GM12891 (cell line): ENCODE data around the gene SORBS1.

ENCODE experiments used
- DNase-seq: peaks from one replicate; pipeline ENCODE4 v3.0.0; 2011; ENCODE audit warnings: low spot score; ENCODE audit not compliant: insufficient read length
- FAIRE-seq: peaks from 2 replicates; lab custom pipeline; 2011; peaks lifted over from hg19 to GRCh38; lab: Jason Lieb, UNC
- PAX5 ChIP-seq: IDR thresholded peaks from 2 replicates; pipeline ENCODE4 v1.6.1; 2011; ENCODE audit warnings: low read length, moderate library complexity, mild to moderate bottlenecking; ENCODE audit not compliant: insufficient read depth, severe bottlenecking
- POLR2A ChIP-seq: IDR thresholded peaks from 2 replicates; pipeline ENCODE4 v1.6.1; 2011; ENCODE audit warnings: low read depth, low read length, control low read depth
- POLR2AphosphoS5 ChIP-seq: IDR thresholded peaks from 2 replicates; pipeline ENCODE4 v1.6.1; 2011; ENCODE audit warnings: low read depth, low read length, control low read depth
- POU2F2 ChIP-seq: IDR thresholded peaks from 2 replicates; pipeline ENCODE4 v1.6.1; 2011; ENCODE audit warnings: low read depth, mild to moderate bottlenecking, control low read depth, low read length, moderate library complexity
- SPI1 ChIP-seq: IDR thresholded peaks from 2 replicates; pipeline ENCODE4 v1.6.1; 2011; ENCODE audit warnings: low read depth, low read length, control low read depth
- TAF1 ChIP-seq: IDR thresholded peaks from 2 replicates; pipeline ENCODE4 v1.6.1; 2011; ENCODE audit warnings: low read depth, low read length, control low read depth

SORBS1 gene

DNA sequence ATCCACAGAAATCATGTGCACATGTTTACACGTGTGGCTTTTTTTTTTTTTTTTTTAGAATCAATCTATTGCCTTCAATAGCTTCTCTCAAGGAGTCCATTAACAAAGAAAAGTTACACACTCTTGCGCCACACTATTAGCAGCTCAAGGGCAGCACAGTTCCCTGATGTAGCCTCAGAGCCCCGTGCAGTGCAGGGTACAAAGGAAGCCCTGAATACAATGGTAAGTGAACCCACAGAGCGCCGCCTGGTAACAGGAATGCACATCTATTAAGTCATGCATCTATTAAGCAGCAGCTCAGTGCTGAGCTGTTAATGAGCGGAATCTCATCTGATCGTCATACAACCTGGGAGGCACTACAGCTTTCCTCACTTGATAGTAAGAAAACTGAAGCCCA, 156.7 kb downstream of the SORBS1 start:
- DNase-seq (no peak), FAIRE-seq (no peak)
- TF ChIP-seq PAX5 (no peak), TAF1 (no peak), POU2F2 (no peak), POLR2A (no peak), SPI1 (no peak), POLR2AphosphoS5 (no peak)

DNA sequence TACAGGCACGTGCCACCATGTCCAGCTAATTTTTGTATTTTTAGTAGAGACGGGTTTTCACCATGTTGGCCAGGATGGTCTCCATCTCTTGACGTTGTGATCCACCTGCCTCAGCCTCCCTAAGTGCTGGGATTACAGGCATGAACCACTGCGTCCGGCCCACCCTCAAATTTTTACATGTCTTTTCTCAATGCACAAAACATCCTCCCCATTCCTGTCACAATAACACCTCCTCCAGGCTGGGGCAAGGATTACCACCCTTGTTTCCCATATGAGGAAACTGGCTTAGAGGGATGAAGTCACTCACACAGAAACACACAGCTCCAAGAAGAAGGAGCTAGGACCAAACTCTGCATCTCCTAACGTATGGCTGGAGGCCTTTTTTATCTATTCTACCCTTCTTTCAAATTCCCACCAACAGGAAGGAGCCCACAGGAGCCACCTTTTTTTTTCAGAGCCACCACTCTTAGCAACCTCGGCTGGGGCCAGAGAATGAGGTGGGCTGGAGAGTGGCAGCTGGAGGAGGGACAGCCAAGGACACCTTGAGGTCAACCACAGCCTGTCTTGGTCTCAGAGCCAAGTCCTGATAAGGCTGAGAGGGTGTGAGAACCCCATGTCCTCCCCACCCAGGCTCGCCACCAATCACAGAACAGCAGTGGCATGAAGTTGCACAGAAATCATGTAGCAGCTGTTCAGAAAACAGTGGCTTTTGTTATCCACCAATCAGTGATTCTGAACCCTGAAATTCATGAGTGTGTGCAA, 157.3 kb downstream of the SORBS1 start:
- DNase-seq = no peak
- no peak for TF ChIP-seq POLR2AphosphoS5
- TF ChIP-seq SPI1 = no peak
- TF ChIP-seq PAX5 = no peak
- TF ChIP-seq POLR2A = no peak
- FAIRE-seq = no peak

DNA sequence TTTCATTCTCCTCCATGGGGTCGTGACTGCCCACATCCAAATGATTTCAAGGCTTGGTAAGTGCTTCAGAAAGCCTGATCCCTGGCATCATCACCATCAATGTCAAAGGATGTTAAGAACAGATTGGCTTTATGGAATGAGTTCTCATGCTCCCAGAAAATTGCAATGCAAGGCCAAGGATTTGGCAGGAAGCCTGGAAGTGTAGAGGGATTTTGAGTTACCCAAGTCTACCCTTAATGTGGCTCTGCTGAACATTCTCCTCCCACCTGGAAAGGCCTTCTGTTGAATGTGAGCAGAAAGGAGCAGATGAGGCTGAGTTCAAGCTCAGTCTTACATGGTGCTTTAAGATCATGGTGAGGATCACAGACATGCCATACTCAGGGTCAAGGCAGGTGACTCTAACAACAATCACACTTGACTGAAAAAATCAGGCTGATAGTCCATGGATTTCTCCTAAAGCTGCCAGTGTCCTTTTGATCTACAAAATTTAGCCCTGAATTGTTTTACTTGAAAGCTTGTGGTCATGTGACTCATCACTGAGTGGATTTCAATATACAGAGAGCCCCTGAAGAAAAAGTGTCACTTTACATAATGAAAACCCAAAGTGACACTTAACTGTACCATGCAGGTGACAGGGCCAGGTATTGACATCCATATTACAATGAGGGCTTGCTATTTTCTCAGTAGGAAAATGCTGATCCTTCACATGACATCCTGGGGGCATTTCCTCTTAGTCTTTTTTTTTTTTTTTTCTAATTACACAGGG, 159.3 kb downstream of the SORBS1 start:
- TF ChIP-seq PAX5 (no peak), POLR2A (no peak), POU2F2 (no peak), SPI1 (no peak), POLR2AphosphoS5 (no peak), TAF1 (no peak)
- no peak for DNase-seq
- no peak for FAIRE-seq

DNA sequence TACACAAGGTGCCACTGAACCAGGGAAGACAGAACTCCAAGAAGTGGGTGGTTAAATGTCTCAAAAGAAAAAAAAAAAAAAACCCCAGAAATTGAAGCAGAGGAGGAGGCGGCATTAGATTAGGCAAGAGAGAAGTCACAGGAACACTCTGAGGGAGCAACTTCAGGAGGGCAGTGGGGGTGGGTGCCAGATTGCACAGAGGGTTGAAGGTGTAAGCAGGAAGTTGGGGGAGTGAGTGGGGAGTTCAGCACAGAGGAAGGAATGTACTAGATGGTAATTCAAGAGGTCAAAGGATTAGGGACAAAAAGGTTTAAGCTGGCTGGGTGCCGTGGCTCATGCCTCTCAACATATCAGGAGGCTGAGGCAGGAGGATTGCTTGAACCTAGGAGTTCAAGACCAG, 160.4 kb downstream of the SORBS1 start:
- no peak for FAIRE-seq
- DNase-seq = no peak
- TF ChIP-seq PAX5 (no peak), SPI1 (no peak), TAF1 (no peak)

DNA sequence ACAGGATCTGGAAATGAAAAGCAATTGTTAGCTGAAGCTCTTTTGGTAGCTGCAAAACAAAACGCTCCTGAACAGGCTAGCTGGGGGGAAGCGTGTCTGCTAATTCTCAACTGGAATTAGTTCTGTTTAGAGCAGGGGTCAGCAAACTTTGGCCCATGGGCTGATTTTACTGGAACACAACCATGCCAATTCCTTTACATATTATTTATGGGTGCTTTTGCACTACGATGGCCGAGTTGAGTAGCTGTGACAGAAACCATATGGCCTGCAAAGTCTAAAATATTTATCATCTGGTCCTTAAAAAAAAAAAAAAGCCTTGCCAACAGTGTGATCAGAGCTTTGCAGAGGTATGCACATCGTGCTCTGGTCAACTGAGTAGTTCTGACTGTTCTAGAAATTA, 162.0 kb downstream of the SORBS1 start:
- no peak for TF ChIP-seq POU2F2
- TF ChIP-seq SPI1 = no peak
- TF ChIP-seq TAF1 = no peak
- TF ChIP-seq PAX5 = no peak
- no peak for TF ChIP-seq POLR2A
- no peak for TF ChIP-seq POLR2AphosphoS5
- FAIRE-seq (no peak), DNase-seq (no peak)

DNA sequence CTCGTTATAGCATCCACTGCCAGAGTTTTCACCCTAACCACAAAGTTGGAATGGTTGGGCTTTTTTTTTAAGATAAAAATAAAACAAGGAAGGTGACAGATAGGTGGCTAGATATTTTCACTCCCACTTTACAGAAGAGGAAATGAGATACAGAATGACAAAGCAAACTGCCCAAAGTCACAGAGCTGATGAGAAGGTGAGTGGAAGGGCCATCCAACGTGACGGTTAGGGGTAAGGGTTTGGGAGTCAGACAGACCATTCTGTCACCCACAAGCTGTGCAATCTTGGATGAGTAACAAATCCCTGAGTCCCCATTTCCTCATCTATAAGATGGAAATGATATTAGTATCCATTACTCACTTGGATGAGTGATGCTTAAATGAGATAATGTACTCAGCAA, 163.4 kb downstream of the SORBS1 start:
- TF ChIP-seq SPI1 (peak; percentile 63), POLR2A (no peak)
- peak; percentile 91 for FAIRE-seq

DNA sequence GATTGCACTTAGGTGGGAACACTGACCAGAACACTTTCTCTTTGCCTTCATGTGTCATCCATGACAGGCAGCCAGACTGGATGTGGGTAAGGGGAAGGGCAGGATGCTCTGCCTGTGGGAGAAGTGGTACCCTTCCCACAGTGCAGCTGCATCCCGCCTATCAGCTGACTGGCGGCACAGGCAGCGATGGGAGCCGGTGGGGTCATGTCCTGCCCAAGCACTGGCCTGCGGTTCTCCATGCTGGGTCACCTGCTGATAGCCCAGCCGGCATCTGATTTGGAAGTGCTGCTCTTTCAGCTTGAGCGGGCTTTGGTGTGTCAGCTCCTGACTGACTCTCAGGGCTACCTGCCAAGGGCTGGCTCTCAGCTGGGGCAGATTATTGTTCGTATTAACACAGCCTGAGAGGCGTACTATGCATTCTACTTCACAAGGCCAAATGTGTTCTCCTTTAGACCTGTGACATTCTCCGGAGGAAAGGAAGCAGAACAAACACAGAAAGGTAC, 165.2 kb downstream of the SORBS1 start:
- DNase-seq = no peak
- TF ChIP-seq POLR2AphosphoS5 = no peak
- TF ChIP-seq SPI1 = no peak
- no peak for TF ChIP-seq PAX5
- TF ChIP-seq TAF1 = no peak
- no peak for TF ChIP-seq POLR2A
- no peak for TF ChIP-seq POU2F2

More for the DNA sequence above, 163.4 kb downstream of the SORBS1 start:
- no peak for DNase-seq

DNA sequence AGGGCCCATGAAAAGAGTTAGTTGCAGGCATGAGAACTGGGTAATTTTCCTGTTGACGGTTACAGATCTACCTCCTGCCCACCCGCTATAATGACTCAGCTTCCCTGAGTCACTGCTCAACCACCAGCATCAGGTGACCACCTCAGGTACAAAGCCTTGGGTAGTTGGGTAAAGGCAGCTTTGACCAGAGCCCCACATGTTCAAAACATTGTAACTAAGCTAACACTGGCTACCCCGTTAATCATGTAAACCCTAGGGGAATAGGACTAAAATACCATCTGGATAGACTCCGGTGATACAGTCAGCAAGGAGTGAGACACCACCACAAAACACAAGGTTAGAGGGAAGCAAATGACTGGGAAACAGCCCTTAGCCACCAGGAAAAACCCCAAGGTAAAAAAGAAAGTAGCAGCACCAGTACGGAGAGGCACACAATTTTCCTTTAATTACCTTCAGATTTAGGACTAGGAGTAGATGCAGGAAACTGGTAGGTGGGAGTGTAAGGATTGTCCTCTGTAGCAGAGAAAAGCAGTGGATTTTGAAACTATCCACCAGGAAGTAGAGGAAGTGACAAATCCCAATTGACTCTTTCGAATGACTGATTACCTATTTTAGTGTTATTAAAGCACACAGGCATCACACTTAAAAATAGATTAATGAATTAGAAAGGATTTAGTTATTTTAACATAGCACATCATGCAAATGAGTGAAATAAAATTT, 166.8 kb downstream of the SORBS1 start:
- DNase-seq (no peak), FAIRE-seq (peak; percentile 87)
- TF ChIP-seq SPI1 (no peak), PAX5 (no peak), POLR2A (no peak), TAF1 (no peak), POLR2AphosphoS5 (no peak), POU2F2 (no peak)

More for the DNA sequence above, 165.2 kb downstream of the SORBS1 start:
- no peak for FAIRE-seq

DNA sequence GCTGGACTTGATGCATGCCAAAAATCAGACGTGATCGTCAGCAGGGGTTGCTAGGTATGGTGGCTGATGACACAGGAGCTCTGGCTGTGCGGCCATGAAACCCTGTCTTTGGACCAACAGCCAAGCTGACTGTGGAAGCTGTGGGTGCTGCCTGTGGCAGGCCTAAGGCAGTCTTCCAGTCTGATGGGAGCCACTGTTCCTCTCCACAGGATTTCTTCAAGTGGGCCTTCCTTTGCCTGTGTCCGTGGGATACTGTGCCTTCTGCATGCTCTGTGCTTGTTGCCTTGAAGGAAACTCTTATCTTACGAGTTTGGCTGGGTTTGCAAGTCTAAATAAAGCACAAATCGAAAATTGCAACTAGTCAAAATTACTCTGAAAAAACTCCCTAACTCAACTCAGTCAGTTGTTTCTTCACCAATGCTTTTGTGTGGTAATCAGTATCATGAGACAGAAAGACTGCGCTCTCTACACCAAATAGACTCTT, 168.4 kb downstream of the SORBS1 start:
- FAIRE-seq (peak; percentile 91), DNase-seq (no peak)
- no peak for TF ChIP-seq POLR2A
- TF ChIP-seq POLR2AphosphoS5 = no peak
- TF ChIP-seq PAX5 = no peak
- TF ChIP-seq SPI1 = no peak
- TF ChIP-seq POU2F2 = no peak
